ENCODE data around the gene ABHD3.

GRCh38 chr18:21735452-21736015 lies 31.0 kb upstream of the ABHD3 start:
- TF ChIP-seq, protein P1, sequence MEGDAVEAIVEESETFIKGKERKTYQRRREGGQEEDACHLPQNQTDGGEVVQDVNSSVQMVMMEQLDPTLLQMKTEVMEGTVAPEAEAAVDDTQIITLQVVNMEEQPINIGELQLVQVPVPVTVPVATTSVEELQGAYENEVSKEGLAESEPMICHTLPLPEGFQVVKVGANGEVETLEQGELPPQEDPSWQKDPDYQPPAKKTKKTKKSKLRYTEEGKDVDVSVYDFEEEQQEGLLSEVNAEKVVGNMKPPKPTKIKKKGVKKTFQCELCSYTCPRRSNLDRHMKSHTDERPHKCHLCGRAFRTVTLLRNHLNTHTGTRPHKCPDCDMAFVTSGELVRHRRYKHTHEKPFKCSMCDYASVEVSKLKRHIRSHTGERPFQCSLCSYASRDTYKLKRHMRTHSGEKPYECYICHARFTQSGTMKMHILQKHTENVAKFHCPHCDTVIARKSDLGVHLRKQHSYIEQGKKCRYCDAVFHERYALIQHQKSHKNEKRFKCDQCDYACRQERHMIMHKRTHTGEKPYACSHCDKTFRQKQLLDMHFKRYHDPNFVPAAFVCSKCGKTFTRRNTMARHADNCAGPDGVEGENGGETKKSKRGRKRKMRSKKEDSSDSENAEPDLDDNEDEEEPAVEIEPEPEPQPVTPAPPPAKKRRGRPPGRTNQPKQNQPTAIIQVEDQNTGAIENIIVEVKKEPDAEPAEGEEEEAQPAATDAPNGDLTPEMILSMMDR (conservative IDR thresholded peaks at IDR 0.05; ENCODE audit: low read depth, low read length), result no peak
- no peak for TF ChIP-seq EZH2 (IDR thresholded peaks at IDR 0.05; ENCODE audit: borderline replicate concordance, low read depth, low read length, poor library complexity, severe bottlenecking)

All from A673 (cell line).